Cardiac muscle cell (in vitro differentiated cells and primary cell): Measurements from ENCODE around the gene TRPM5. TPM values are rescaled to one million over a fixed set of nuclear protein-coding genes. Genes with fewer than 3 reads are reported as not detected.
A peak's percentile ranks its signal among the peaks of the same experiment; 100 is the strongest.

Experiments
- DNase-seq, 2 donors: peaks; one replicate each; pipeline versions ENCODE4 v3.0.0 to v3.0.0-alpha.2; 2010 to 2017; ENCODE audit warnings: low read depth in 1 of 2, low spot score in 1 of 2
- H3K27ac ChIP-seq: fragments of 200-600 bp; sonication (generic); 2 replicates; pipeline ENCODE4 v1.5.1; 2016
- H3K27me3 ChIP-seq: fragments of 200-600 bp; sonication (generic); 2 replicates; pipeline ENCODE4 v1.6.0; 2016; ENCODE audit warnings: control low read depth
- H3K36me3 ChIP-seq: fragments of 200-600 bp; sonication (generic); 2 replicates; pipeline ENCODE4 v1.5.1; 2016; ENCODE audit warnings: control low read depth
- H3K4me1 ChIP-seq: fragments of 200-600 bp; sonication (generic); 2 replicates; pipeline ENCODE4 v1.8.1; 2017; ENCODE audit warnings: low read depth, mild to moderate bottlenecking, mixed run types
- H3K4me3 ChIP-seq: fragments of 200-600 bp; sonication (generic); 2 replicates; pipeline ENCODE4 v1.5.1; 2016; ENCODE audit warnings: mild to moderate bottlenecking
- H3K9me3 ChIP-seq: fragments of 200-600 bp; sonication (generic); 2 replicates; pipeline ENCODE4 v1.5.1; 2017; ENCODE audit warnings: low read depth, mild to moderate bottlenecking, control low read depth
- CTCF ChIP-seq: IDR thresholded peaks from 2 replicates; pipeline ENCODE4 v1.5.1; 2012; ENCODE audit warnings: low read depth, mild to moderate bottlenecking, low read length
- polyA plus RNA-seq: library from polyadenylated mRNA; unstranded; fragments of >200 nt; fragmentation: Nextera tagmentation; extraction: Ambion mirVana; gene quantifications from 2 replicates; pipeline ENCODE4 v1.2.1, GENCODE V29; 2016
- total RNA-seq: library from RNA; depleted of rRNA; stranded (reverse); fragments of >200 nt; gene quantifications from 2 replicates; pipeline ENCODE4 v1.2.3, GENCODE V29; 2016

Gene TRPM5
- total and polyA plus RNA-seq, 2 experiments from 2014 or later: 0.33 to 0.66 TPM

GRCh38 chr11:2409126-2409525 lies 35.2 kb downstream of the TRPM5 start:
- Histone ChIP-seq H3K36me3 (no peaks in the 10 kb centered on the region), H3K4me1 (peaks cover 15% of the 10 kb centered on the region), H3K9me3 (no peaks in the 10 kb centered on the region), H3K4me3 (no peak overlapping the region), H3K27ac (peak overlapping the region; percentile 86), H3K27me3 (no peaks in the 10 kb centered on the region)
- DNase-seq: peak in 1 of 2 donors; percentile 21
- no peak for TF ChIP-seq CTCF

- Histone ChIP-seq H3K9me3 (no peaks in the 10 kb centered on the region), H3K27ac (peak overlapping the region; percentile 86), H3K4me1 (peaks cover 15% of the 10 kb centered on the region), H3K36me3 (no peaks in the 10 kb centered on the region), H3K4me3 (no peak overlapping the region), H3K27me3 (no peaks in the 10 kb centered on the region)
- TF ChIP-seq CTCF: no peak
- DNase-seq: no peak
Observed at GRCh38 chr11:2408671-2409070, 35.6 kb downstream of the TRPM5 start.

- no peak for TF ChIP-seq CTCF
- H3K27ac ChIP-seq: no peak overlapping the region
- no peaks in the 10 kb centered on the region for H3K9me3 ChIP-seq
- H3K4me3 ChIP-seq: no peak overlapping the region
- peaks cover 9% of the 10 kb centered on the region for H3K36me3 ChIP-seq
- peaks cover 15% of the 10 kb centered on the region for H3K4me1 ChIP-seq
- DNase-seq: no peak
- no peaks in the 10 kb centered on the region for H3K27me3 ChIP-seq
Observed at GRCh38 chr11:2406878-2407410, 37.4 kb downstream of the TRPM5 start.

- Histone ChIP-seq H3K36me3 (peaks cover 9% of the 10 kb centered on the region), H3K9me3 (no peaks in the 10 kb centered on the region), H3K4me1 (peaks cover 20% of the 10 kb centered on the region), H3K27ac (no peak overlapping the region), H3K4me3 (no peak overlapping the region), H3K27me3 (no peaks in the 10 kb centered on the region)
- no peak for DNase-seq
- no peak for TF ChIP-seq CTCF
Observed at GRCh38 chr11:2406451-2406850, 37.9 kb downstream of the TRPM5 start.

- no peaks in the 10 kb centered on the region for H3K27me3 ChIP-seq
- no peaks in the 10 kb centered on the region for H3K9me3 ChIP-seq
- H3K36me3 ChIP-seq: peaks cover 9% of the 10 kb centered on the region
- H3K4me3 ChIP-seq: no peak overlapping the region
- no peak overlapping the region for H3K27ac ChIP-seq
- no peak for DNase-seq
- H3K4me1 ChIP-seq: peaks cover 13% of the 10 kb centered on the region
- TF ChIP-seq CTCF: no peak
Observed at GRCh38 chr11:2404735-2405196, 39.5 kb downstream of the TRPM5 start.
